ENCODE data around the gene PUM2. TPM values are rescaled to one million over a fixed set of nuclear protein-coding genes. Genes with fewer than 3 reads are reported as not detected.

PUM2 gene
- total and polyA plus RNA-seq, 2 of the 13 experiments (the other 11 are each of a cell fraction or from before 2014, with no cell fraction given): 69.6 to 69.8 TPM

GRCh38 chr2:20224164-20224715, 126.4 kb downstream of the PUM2 start:
- Histone ChIP-seq H2AFZ (ENCODE audit: low read length) (no peak overlapping the region), H4K20me1 (ENCODE audit: insufficient read depth, low read length) (no peaks in the 10 kb centered on the region), H3K79me2 (ENCODE audit: insufficient read depth, low read length) (peaks cover 46% of the 10 kb centered on the region), H3K9ac (ENCODE audit: insufficient read depth, low read depth, low read length) (peak overlapping the region; percentile 82), H3K4me1 (ENCODE audit: insufficient read depth, low read length) (peaks cover 51% of the 10 kb centered on the region), H3K36me3 (replicated peaks in 1 of 2; ENCODE audit: control insufficient read depth in 1 of 2, insufficient read depth in 2 of 2, low read length in 2 of 2) (peaks cover 0 to 2% of the 10 kb centered on the region in 2 experiments; a peak in 1 of 5 replicates), H3K4me2 (ENCODE audit: low read depth, low read length) (peak overlapping the region; percentile 93), H3K27ac (ENCODE audit: extremely low read length, insufficient read depth, low read length) (peak overlapping the region; percentile 73), H3K27me3 (ENCODE audit: control insufficient read depth in 1 of 2, insufficient read depth in 2 of 2, low read length in 2 of 2) (no peaks in the 10 kb centered on the region), H3K9me3 (ENCODE audit: low read length) (no peaks in the 10 kb centered on the region), H3K4me3 (replicated peaks in 1 of 3; ENCODE audit: insufficient read depth in 1 of 3, low read depth in 2 of 3, low read length in 3 of 3) (peak overlapping the region; percentile 77 to 81 (median 77))
- FAIRE-seq: no peak
- ChIA-PET POLR2A (interaction anchor here (0.7 to 6.4 kb wide), 27 partner anchors 8 to 372 kb away, joined by 3 to 94 read pairs (median 7); partner anchors contain the start of gene RHOB), CTCF (ENCODE audit: low intra/inter-chr PET ratio, low total read pairs) (interaction anchor here (2.0 to 2.3 kb wide), 2 partner anchors 33 to 45 kb away, joined by 5 to 9 read pairs; no protein-coding TSS in a partner anchor)
- intact Hi-C loops (cut with micrococcal nuclease; ENCODE audit: unreplicated experiment): no loop called here
- no peak for DNase-seq (ENCODE audit: low spot score)
- ATAC-seq: peak; percentile 5
- in situ Hi-C loops (cut with HindIII; ENCODE audit: extremely low pct_ligation_motif_present, low pct_unique_long_range_greater_than_20kb): loop anchor here (5.0 kb wide), 1 partner anchor 37 kb away; no protein-coding TSS in a partner anchor
- BruUV-seq (replicated peaks): no TSS peak
- WGBS (ENCODE audit: low lambda C conversion rate): under 1% methylated on average over 31 of the region's 70 CpGs
- TF ChIP-seq HMGA1 (CRISPR knock-in tag; conservative IDR thresholded peaks at IDR 0.05) (no peak), HNRNPK (IDR thresholded peaks at IDR 0.05; ENCODE audit: low read depth, low read length, poor library complexity, severe bottlenecking) (peak; percentile 36), MED13 (CRISPR knock-in tag; IDR thresholded peaks at IDR 0.05) (no peak), IKZF1 (IDR thresholded peaks at IDR 0.05) (no peak), KLF13 (CRISPR knock-in tag; IDR thresholded peaks at IDR 0.05) (no peak), KDM5B (CRISPR knock-in tag; IDR thresholded peaks at IDR 0.05; ENCODE audit: borderline replicate concordance) (0 out of 2 replicates have a peak, but pooled peaks have one; percentile 18), FOXP1 (IDR thresholded peaks at IDR 0.05) (no peak), FOXP1 (CRISPR knock-in tag; IDR thresholded peaks at IDR 0.05) (no peak), FOXA3 (CRISPR knock-in tag; IDR thresholded peaks at IDR 0.05) (no peak), SAP130 (CRISPR knock-in tag; IDR thresholded peaks at IDR 0.05; ENCODE audit: low read depth) (peak; percentile 24; the same call in 1 of the 2 replicates), ZMAT3 (CRISPR knock-in tag; conservative IDR thresholded peaks at IDR 0.05) (0 out of 2 replicates have a peak, but pooled peaks have one; percentile 5), HOMEZ (CRISPR knock-in tag; IDR thresholded peaks at IDR 0.05; ENCODE audit: low read depth) (no peak), ARNTL (CRISPR knock-in tag; IDR thresholded peaks at IDR 0.05) (0 out of 2 replicates have a peak, but pooled peaks have one; percentile 20), ZNF160 (CRISPR knock-in tag; IDR thresholded peaks at IDR 0.05) (0 out of 2 replicates have a peak, but pooled peaks have one; percentile 61), PRDM15 (CRISPR knock-in tag; IDR thresholded peaks at IDR 0.05) (0 out of 2 replicates have a peak, but pooled peaks have one; percentile 49)
